WTC11 (cell line): Measurements from ENCODE around the gene TIAM2. TPM values are rescaled to one million over a fixed set of nuclear protein-coding genes. Genes with fewer than 3 reads are reported as not detected.
A peak's percentile ranks its signal among the peaks of the same experiment; 100 is the strongest.

Experiments used
- ATAC-seq: fragments of 200-7000 bp; cut with Tn5 transposase; 2 replicates; pipeline ENCODE4 v1.10.0; 2021; ENCODE audit warnings: mild to moderate bottlenecking, moderate library complexity
- CTCF ChIA-PET: fragments of 300-600 bp; sonication (Branson Sonifier 250); formaldehyde crosslinking; loops from one replicate; lab custom pipeline; 2021; ENCODE audit warnings: antibody characterized with exemption; lab: Charles Lee
- POLR2A ChIA-PET: fragments of 350-600 bp; sonication (Branson Sonifier 250); formaldehyde crosslinking; loops from one replicate; lab custom pipeline; 2021; ENCODE audit warnings: antibody characterized with exemption; lab: Charles Lee
- DNase-seq: peaks from one replicate; pipeline ENCODE4 v3.0.0; 2021; ENCODE audit warnings: low spot score
- H3K27ac Mint-ChIP-seq: 2 replicates; pipeline ENCODE4 v1.8.0; 2021; ENCODE audit warnings: mixed read lengths
- H3K27me3 Mint-ChIP-seq: 2 replicates; pipeline ENCODE4 v1.8.0; 2021; ENCODE audit warnings: low read depth, mild to moderate bottlenecking, moderate library complexity, mixed read lengths
- H3K36me3 Mint-ChIP-seq: 2 replicates; pipeline ENCODE4 v1.8.0; 2021; ENCODE audit warnings: mixed read lengths
- H3K4me1 Mint-ChIP-seq: 2 replicates; pipeline ENCODE4 v1.8.0; 2022; ENCODE audit warnings: mixed read lengths
- H3K4me3 Mint-ChIP-seq: 2 replicates; pipeline ENCODE4 v1.8.0; 2021; ENCODE audit warnings: mild to moderate bottlenecking, moderate library complexity, mixed read lengths
- H3K9me3 Mint-ChIP-seq: 2 replicates; pipeline ENCODE4 v1.8.0; 2021; ENCODE audit warnings: mixed read lengths
- ATF1 ChIP-seq: sonication (generic); formaldehyde crosslinking; IDR thresholded peaks from 2 replicates; pipeline ENCODE4 v1.8.1; 2023; ENCODE audit warnings: mild to moderate bottlenecking, moderate library complexity, missing genetic modification reagents
- ATF2 ChIP-seq: sonication (generic); formaldehyde crosslinking; IDR thresholded peaks from 2 replicates; pipeline ENCODE4 v1.8.1; 2022; ENCODE audit warnings: low read depth, missing genetic modification reagents, borderline replicate concordance
- ATF6 ChIP-seq: sonication (generic); formaldehyde crosslinking; IDR thresholded peaks from 2 replicates; pipeline ENCODE4 v1.8.1; 2023; ENCODE audit warnings: mild to moderate bottlenecking, missing genetic modification reagents
- CREB1 ChIP-seq: sonication (generic); formaldehyde crosslinking; IDR thresholded peaks from 2 replicates; pipeline ENCODE4 v1.8.0; 2023; ENCODE audit warnings: mild to moderate bottlenecking, missing genetic modification reagents
- E2F5 ChIP-seq: sonication (generic); formaldehyde crosslinking; IDR thresholded peaks from 2 replicates; pipeline ENCODE4 v1.8.1; 2022; ENCODE audit warnings: mild to moderate bottlenecking, moderate library complexity, missing genetic modification reagents
- ERG ChIP-seq: fragments of 250-450 bp; sonication (Bioruptor Pico); IDR thresholded peaks from 2 replicates; pipeline ENCODE4 v1.8.0; 2021; ENCODE audit warnings: mild to moderate bottlenecking
- ESRRA ChIP-seq: sonication (generic); formaldehyde crosslinking; IDR thresholded peaks from 2 replicates; pipeline ENCODE4 v1.8.1; 2022; ENCODE audit warnings: mild to moderate bottlenecking, missing genetic modification reagents, borderline replicate concordance
- FOXP4 ChIP-seq: sonication (generic); formaldehyde crosslinking; IDR thresholded peaks from 2 replicates; pipeline ENCODE4 v1.8.0; 2022; ENCODE audit warnings: mild to moderate bottlenecking, missing genetic modification reagents
- HMGXB4 ChIP-seq: sonication (generic); formaldehyde crosslinking; IDR thresholded peaks from 2 replicates; pipeline ENCODE4 v1.8.1; 2023; ENCODE audit warnings: mild to moderate bottlenecking, moderate library complexity, missing genetic modification reagents
- IRF2 ChIP-seq: sonication (generic); formaldehyde crosslinking; IDR thresholded peaks from 2 replicates; pipeline ENCODE4 v1.8.0; 2022; ENCODE audit warnings: low read depth, missing genetic modification reagents, borderline replicate concordance
- NR1H2 ChIP-seq: sonication (generic); formaldehyde crosslinking; IDR thresholded peaks from 2 replicates; pipeline ENCODE4 v1.9.0; 2021; ENCODE audit warnings: mild to moderate bottlenecking, moderate library complexity, missing genetic modification reagents
- ZBTB43 ChIP-seq: sonication (generic); formaldehyde crosslinking; IDR thresholded peaks from 2 replicates; pipeline ENCODE4 v1.8.1; 2023; ENCODE audit warnings: mild to moderate bottlenecking, missing genetic modification reagents
- ZNF121 ChIP-seq: sonication (generic); formaldehyde crosslinking; IDR thresholded peaks from 2 replicates; pipeline ENCODE4 v1.8.0; 2023; ENCODE audit warnings: missing genetic modification reagents
- ZNF138 ChIP-seq: sonication (generic); formaldehyde crosslinking; conservative IDR thresholded peaks from 2 replicates; pipeline ENCODE4 v1.8.1; 2022; ENCODE audit warnings: mild to moderate bottlenecking, moderate library complexity, missing genetic modification reagents
- ZNF219 ChIP-seq: sonication (generic); formaldehyde crosslinking; IDR thresholded peaks from 2 replicates; pipeline ENCODE4 v1.8.0; 2023; ENCODE audit warnings: missing genetic modification reagents, mild to moderate bottlenecking, borderline replicate concordance
- ZNF232 ChIP-seq: sonication (generic); formaldehyde crosslinking; IDR thresholded peaks from 2 replicates; pipeline ENCODE4 v1.8.0; 2022; ENCODE audit warnings: mild to moderate bottlenecking, missing genetic modification reagents
- ZNF416 ChIP-seq: fragments of 250-450 bp; sonication (Bioruptor Pico); IDR thresholded peaks from 2 replicates; pipeline ENCODE4 v1.9.0; 2021; ENCODE audit warnings: mild to moderate bottlenecking, inconsistent platforms
- ZNF512 ChIP-seq: sonication (generic); formaldehyde crosslinking; IDR thresholded peaks from 2 replicates; pipeline ENCODE4 v1.8.1; 2022; ENCODE audit warnings: missing genetic modification reagents, borderline replicate concordance
- total RNA-seq: library from RNA; stranded (reverse); gene quantifications from 3 replicates; pipeline ENCODE4 v1.2.3, GENCODE V29; 2021

The TIAM2 gene
- total RNA-seq, 1 experiment from 2014 or later, result 15.1 TPM

- TF ChIP-seq CREB1 (CRISPR knock-in tag) (no peak), ZBTB43 (CRISPR knock-in tag) (no peak), IRF2 (no peak), E2F5 (0 out of 2 replicates have a peak, but pooled peaks have one; percentile 7), ATF1 (CRISPR knock-in tag) (no peak), ERG (no peak), FOXP4 (CRISPR knock-in tag) (no peak), ZNF219 (CRISPR knock-in tag) (no peak), ZNF121 (CRISPR knock-in tag) (no peak), ZNF232 (CRISPR knock-in tag) (0 out of 2 replicates have a peak, but pooled peaks have one; percentile 45), ATF6 (CRISPR knock-in tag) (no peak), HMGXB4 (CRISPR knock-in tag) (peak; percentile 28; the same call in 1 of the 2 replicates), ATF2 (no peak), ZNF138 (0 out of 2 replicates have a peak, but pooled peaks have one; percentile 15)
- TF ChIP-seq, all 79 proteins: peak for 4
Measured at GRCh38 chr6:154996016-154996590, 988 bp downstream of the TIAM2 start (continued).

GRCh38 chr6:154996841-154997311 is 1.8 kb downstream of the TIAM2 start:
- ChIA-PET CTCF (interaction anchor here (1.4 to 1.6 kb wide), 2 partner anchors 129 to 251 kb away, joined by 3 to 8 read pairs; no protein-coding TSS in a partner anchor), POLR2A (no interaction called here)
- Mint-ChIP-seq H3K27ac (no peak overlapping the region), H3K27me3 (peaks cover 22% of the 10 kb centered on the region), H3K4me3 (peak overlapping the region; percentile 75), H3K36me3 (no peaks in the 10 kb centered on the region), H3K4me1 (peaks cover 28% of the 10 kb centered on the region), H3K9me3 (no peaks in the 10 kb centered on the region)
- no peak for ATAC-seq
- no peak for TF ChIP-seq NR1H2 (CRISPR knock-in tag)
- TF ChIP-seq ZNF512 (CRISPR knock-in tag), result no peak
- no peak for TF ChIP-seq ESRRA (CRISPR knock-in tag)
- TF ChIP-seq FOXP4 (CRISPR knock-in tag), result no peak
- TF ChIP-seq ZNF416 (CRISPR knock-in tag), result no peak
- no peak for DNase-seq
